ENCODE data around the gene PLEKHH2. TPM values are rescaled to one million over a fixed set of nuclear protein-coding genes. Genes with fewer than 3 reads are reported as not detected.

Gene PLEKHH2
- total RNA-seq, 1 donor from 2014 or later, result 4.2 TPM

GRCh38 chr2:43776324-43776723 lies 139.3 kb downstream of the PLEKHH2 start:
- no peak for DNase-seq (ENCODE audit: low read depth)
- no peak overlapping the region for H3K4me3 ChIP-seq (ENCODE audit: low read depth, low read length)
- no peak for TF ChIP-seq CTCF (conservative IDR thresholded peaks at IDR 0.05; ENCODE audit: low read depth, low read length)

GRCh38 chr2:43777306-43777926 lies 140.4 kb downstream of the PLEKHH2 start:
- DNase-seq (ENCODE audit: low read depth), result no peak
- no peak for TF ChIP-seq CTCF (conservative IDR thresholded peaks at IDR 0.05; ENCODE audit: low read depth, low read length)
- H3K4me3 ChIP-seq (ENCODE audit: low read depth, low read length), result no peak overlapping the region

GRCh38 chr2:43778233-43778632 lies 141.2 kb downstream of the PLEKHH2 start:
- DNase-seq (ENCODE audit: low read depth), result no peak
- no peak for TF ChIP-seq CTCF (conservative IDR thresholded peaks at IDR 0.05; ENCODE audit: low read depth, low read length)
- no peak overlapping the region for H3K4me3 ChIP-seq (ENCODE audit: low read depth, low read length)

GRCh38 chr2:43787895-43788294 lies 150.8 kb downstream of the PLEKHH2 start:
- no peak for TF ChIP-seq CTCF (conservative IDR thresholded peaks at IDR 0.05; ENCODE audit: low read depth, low read length)
- no peak overlapping the region for H3K4me3 ChIP-seq (ENCODE audit: low read depth, low read length)
- DNase-seq (ENCODE audit: low read depth), result no peak

- H3K4me3 ChIP-seq (ENCODE audit: low read depth, low read length), result no peak overlapping the region
- DNase-seq (ENCODE audit: low read depth), result no peak
- TF ChIP-seq CTCF (conservative IDR thresholded peaks at IDR 0.05; ENCODE audit: low read depth, low read length), result no peak
Observed at GRCh38 chr2:43788646-43789045, 151.6 kb downstream of the PLEKHH2 start.

- no peak overlapping the region for H3K4me3 ChIP-seq (ENCODE audit: low read depth, low read length)
- no peak for DNase-seq (ENCODE audit: low read depth)
- no peak for TF ChIP-seq CTCF (conservative IDR thresholded peaks at IDR 0.05; ENCODE audit: low read depth, low read length)
Observed at GRCh38 chr2:43790147-43790546, 153.1 kb downstream of the PLEKHH2 start.

- no peak for DNase-seq (ENCODE audit: low read depth)
- no peak for TF ChIP-seq CTCF (conservative IDR thresholded peaks at IDR 0.05; ENCODE audit: low read depth, low read length)
Observed at GRCh38 chr2:43791035-43791765, 154.1 kb downstream of the PLEKHH2 start.

More at GRCh38 chr2:43791035-43791765, 154.1 kb downstream of the PLEKHH2 start:
- H3K4me3 ChIP-seq (ENCODE audit: low read depth, low read length), result no peak overlapping the region

All from epithelial cell of proximal tubule (primary cell).